Kidney (tissue), 14 donors: ENCODE measurements around the gene CEP295NL. TPM values are rescaled to one million over a fixed set of nuclear protein-coding genes. Genes with fewer than 3 reads are reported as not detected.

Source experiments
- DNase-seq, 5 donors: peaks; one replicate each; pipeline ENCODE4 v3.0.0-alpha.2; 2013 to 2020
- FAIRE-seq: peaks from 2 replicates; lab custom pipeline; 2012; peaks lifted over from hg19 to GRCh38; lab: Jason Lieb, UNC
- H3K27ac ChIP-seq, 2 donors: one replicate each; pipeline ENCODE4 v1.7.0; 2013; ENCODE audit warnings: low read depth in 2 of 2, low read length in 2 of 2, inconsistent platforms in 1 of 2
- H3K27me3 ChIP-seq: one replicate; pipeline ENCODE4 v1.7.1; 2013; ENCODE audit warnings: low read length, inconsistent platforms; ENCODE audit not compliant: control insufficient read depth, insufficient read depth
- H3K36me3 ChIP-seq, 3 donors: one replicate each; pipeline versions ENCODE4 v1.7.0 to v1.7.1; 2013; ENCODE audit warnings: low read length in 3 of 3, control low read depth in 1 of 3, inconsistent platforms in 1 of 3; ENCODE audit not compliant: insufficient read depth in 3 of 3, control insufficient read depth in 2 of 3
- H3K4me1 ChIP-seq, 3 donors: one replicate each; pipeline versions ENCODE4 v1.7.0 to v1.7.1; 2013; ENCODE audit warnings: low read length in 3 of 3, inconsistent platforms in 1 of 3, low read depth in 1 of 3; ENCODE audit not compliant: control insufficient read depth in 2 of 3, insufficient read depth in 2 of 3
- H3K4me3 ChIP-seq, 3 donors: one replicate each; pipeline versions ENCODE4 v1.7.0 to v1.8.1; 2013; ENCODE audit warnings: low read length in 3 of 3, control low read depth in 1 of 3, inconsistent platforms in 1 of 3
- H3K9ac ChIP-seq, 3 donors: one replicate each; pipeline versions ENCODE4 v1.7.0 to v1.7.1; 2013; ENCODE audit warnings: low read length in 3 of 3, control low read depth in 1 of 3, inconsistent platforms in 1 of 3
- H3K9me3 ChIP-seq, 3 donors: one replicate each; pipeline versions ENCODE4 v1.7.0 to v1.7.1; 2013; ENCODE audit warnings: low read length in 3 of 3, control low read depth in 1 of 3, inconsistent platforms in 1 of 3; ENCODE audit not compliant: control insufficient read depth in 2 of 3, insufficient read depth in 1 of 3
- CTCF ChIP-seq: IDR thresholded peaks from 3 replicates; pipeline ENCODE4 v1.5.1; 2012; ENCODE audit warnings: mild to moderate bottlenecking, moderate library complexity, borderline replicate concordance; ENCODE audit not compliant: insufficient read depth; ENCODE audit errors: extremely low read depth
- intact Hi-C: fragments of 100-400 bp; cut with DNase I; formaldehyde crosslinking; loops from one replicate; pipeline ENCODE4 v1.11.1; 2022
- polyA plus RNA-seq: library from polyadenylated mRNA; stranded (reverse); fragments of 350-450 nt; fragmentation: Illumina TruSeq; extraction: RNeasy Lipid Tissue Mini Kit (QIAGEN cat#74804); gene quantifications from one replicate; pipeline ENCODE4 v1.2.3, GENCODE V29; 2014; ENCODE audit warnings: low read depth, low replicate concordance; ENCODE audit not compliant: insufficient read depth
- total RNA-seq: library from RNA; stranded (reverse); fragmentation: NEBNext Ultra II Directional; extraction: Animal tissue kit (Norgen Biotek cat#: 25700); gene quantifications from one replicate; pipeline ENCODE4 v1.2.1, GENCODE V29; 2021
- donor health status: control.
- donor health status: control.
- donor health status: control.
- donor health status: control.
- donor health status: control.
- donor health status: DM: yes; HTN: yes; CAD: no.
- donor health status: Normal renal cell carcinoma (clear cell type).

The CEP295NL gene
- total and polyA plus RNA-seq, 2 donors from 2014 or later = 3.6 TPM; not detected in 1

GRCh38 chr17:78896091-78896833 is 6.7 kb downstream of the CEP295NL start:
- no peak for DNase-seq
- H3K9ac ChIP-seq = no peak overlapping the region
- H3K27ac ChIP-seq = no peak overlapping the region

GRCh38 chr17:78895322-78895721 is 7.7 kb downstream of the CEP295NL start:
- peaks cover 0 to 12% (median 0%) of the 10 kb centered on the region in 3 donors for H3K4me1 ChIP-seq
- intact Hi-C loops = no loop called here
- H3K36me3 ChIP-seq = no peaks in the 10 kb centered on the region
- no peak for TF ChIP-seq CTCF
- H3K9me3 ChIP-seq = no peaks in the 10 kb centered on the region
- no peak overlapping the region for H3K4me3 ChIP-seq
- H3K27me3 ChIP-seq = no peaks in the 10 kb centered on the region
- no peak for FAIRE-seq
- H3K27ac ChIP-seq = no peak overlapping the region
- DNase-seq = no peak
- H3K9ac ChIP-seq = no peak overlapping the region

More at GRCh38 chr17:78896091-78896833, 6.7 kb downstream of the CEP295NL start:
- Histone ChIP-seq H3K4me1 (peaks cover 0 to 12% (median 0%) of the 10 kb centered on the region in 3 donors), H3K27me3 (no peaks in the 10 kb centered on the region), H3K4me3 (no peak overlapping the region), H3K9me3 (no peaks in the 10 kb centered on the region), H3K36me3 (no peaks in the 10 kb centered on the region)
- TF ChIP-seq CTCF = no peak
- intact Hi-C loops = no loop called here
- no peak for FAIRE-seq

GRCh38 chr17:78893684-78894083 is 9.3 kb downstream of the CEP295NL start:
- intact Hi-C loops = no loop called here

More at GRCh38 chr17:78893684-78894083, 9.3 kb downstream of the CEP295NL start:
- H3K36me3 ChIP-seq = no peaks in the 10 kb centered on the region
- no peaks in the 10 kb centered on the region for H3K27me3 ChIP-seq
- no peak for TF ChIP-seq CTCF
- H3K27ac ChIP-seq = no peak overlapping the region
- peaks cover 0 to 7% (median 0%) of the 10 kb centered on the region in 3 donors for H3K4me1 ChIP-seq
- no peak overlapping the region for H3K4me3 ChIP-seq
- H3K9ac ChIP-seq = no peak overlapping the region
- no peak for FAIRE-seq
- no peak for DNase-seq
- no peaks in the 10 kb centered on the region for H3K9me3 ChIP-seq
